Type B pancreatic cell (in vitro differentiated cells): ENCODE measurements around the gene CEND1. TPM values are rescaled to one million over a fixed set of nuclear protein-coding genes. Genes with fewer than 3 reads are reported as not detected.

ENCODE experiments used
- DNase-seq: peaks from one replicate; pipeline ENCODE4 v3.0.0; 2021; ENCODE audit warnings: mixed read lengths; ENCODE audit not compliant: unreplicated experiment; ENCODE audit errors: extremely low spot score
- H3K27ac Mint-ChIP-seq: 2 replicates; pipeline ENCODE4 v1.8.0; 2021; ENCODE audit warnings: mild to moderate bottlenecking, mixed read lengths
- H3K27me3 Mint-ChIP-seq: 2 replicates; pipeline ENCODE4 v1.8.0; 2021; ENCODE audit warnings: mixed read lengths
- H3K36me3 Mint-ChIP-seq: 2 replicates; pipeline ENCODE4 v1.8.0; 2021; ENCODE audit warnings: mixed read lengths
- H3K4me1 Mint-ChIP-seq: one replicate; pipeline ENCODE4 v1.8.0; 2021; ENCODE audit warnings: mixed read lengths; ENCODE audit not compliant: unreplicated experiment
- H3K4me3 Mint-ChIP-seq: 2 replicates; pipeline ENCODE4 v1.8.0; 2021; ENCODE audit warnings: mild to moderate bottlenecking, mixed read lengths
- H3K9me3 Mint-ChIP-seq: 2 replicates; pipeline ENCODE4 v1.8.0; 2021; ENCODE audit warnings: mixed read lengths
- CTCF ChIP-seq: fragments of 200-600 bp; sonication (generic); conservative IDR thresholded peaks from 2 replicates; pipeline ENCODE4 v1.5.0; 2021; ENCODE audit warnings: antibody characterized with exemption, mild to moderate bottlenecking
- total RNA-seq: library from RNA; stranded (reverse); gene quantifications from 2 replicates; pipeline ENCODE4 v1.2.1, GENCODE V29; 2021; ENCODE audit warnings: low replicate concordance

CEND1 gene
- total RNA-seq, 1 donor from 2014 or later = 0.89 TPM

GRCh38 chr11:832529-833113 lies 42.7 kb upstream of the CEND1 start, which contains the start of gene CD151:
Gene CD151, plus strand, starts transcription at chr11:832952. Its CDS starts 3,118 bp downstream, at chr11:836070.
- peak; percentile 47 for TF ChIP-seq CTCF
- no peaks in the 10 kb centered on the region for H3K9me3 Mint-ChIP-seq
- peaks cover 8% of the 10 kb centered on the region for H3K4me1 Mint-ChIP-seq
- no peaks in the 10 kb centered on the region for H3K36me3 Mint-ChIP-seq
- no peak for DNase-seq
- peak within 1 kb of the TSS; percentile 84 for H3K4me3 Mint-ChIP-seq
- H3K27me3 Mint-ChIP-seq = peaks cover 38% of the 10 kb centered on the region
- H3K27ac Mint-ChIP-seq = peak within 1 kb of the TSS; percentile 89

- TF ChIP-seq CTCF = no peak
- H3K36me3 Mint-ChIP-seq = no peaks in the 10 kb centered on the region
- H3K27ac Mint-ChIP-seq = no peak overlapping the region
- DNase-seq = no peak
- H3K27me3 Mint-ChIP-seq = peaks cover 40% of the 10 kb centered on the region
- H3K4me1 Mint-ChIP-seq = peaks cover 10% of the 10 kb centered on the region
- peak overlapping the region; percentile 67 for H3K4me3 Mint-ChIP-seq
- H3K9me3 Mint-ChIP-seq = no peaks in the 10 kb centered on the region
Measured at GRCh38 chr11:831961-832528, 42.2 kb upstream of the CEND1 start.

- H3K9me3 Mint-ChIP-seq = no peaks in the 10 kb centered on the region
- no peak for DNase-seq
- peaks cover 45% of the 10 kb centered on the region for H3K27me3 Mint-ChIP-seq
- H3K4me1 Mint-ChIP-seq = peaks cover 10% of the 10 kb centered on the region
- H3K4me3 Mint-ChIP-seq = peak overlapping the region; percentile 67
- H3K36me3 Mint-ChIP-seq = no peaks in the 10 kb centered on the region
- no peak overlapping the region for H3K27ac Mint-ChIP-seq
- TF ChIP-seq CTCF = no peak
Measured at GRCh38 chr11:831118-831864, 41.4 kb upstream of the CEND1 start.

- Mint-ChIP-seq H3K9me3 (no peaks in the 10 kb centered on the region), H3K27ac (no peak overlapping the region), H3K4me3 (peak overlapping the region; percentile 67), H3K27me3 (peaks cover 45% of the 10 kb centered on the region), H3K4me1 (peaks cover 10% of the 10 kb centered on the region), H3K36me3 (no peaks in the 10 kb centered on the region)
- no peak for TF ChIP-seq CTCF
- DNase-seq = no peak
Measured at GRCh38 chr11:830295-831117, 40.6 kb upstream of the CEND1 start.

GRCh38 chr11:829847-830294 lies 40.0 kb upstream of the CEND1 start:
- Mint-ChIP-seq H3K4me3 (peak overlapping the region; percentile 67), H3K4me1 (peaks cover 10% of the 10 kb centered on the region), H3K36me3 (no peaks in the 10 kb centered on the region), H3K27ac (no peak overlapping the region), H3K9me3 (no peaks in the 10 kb centered on the region), H3K27me3 (peaks cover 45% of the 10 kb centered on the region)
- DNase-seq = no peak
- TF ChIP-seq CTCF = no peak
